NOMO-1 treated with DMSO at 0.1 percent for 48 hours (cell line): ENCODE results near the gene MRPL20.
A peak's percentile ranks its signal among the peaks of the same experiment; 100 is the strongest.
"Not testable (repeated sequence)": the region's sequence is repeated elsewhere in the genome, so short reads cannot be mapped to it uniquely, and the experiment has no call there.

Source experiments
- DNase-seq: peaks from one replicate; lab custom pipeline; 2025; ENCODE audit not compliant: unreplicated experiment; lab: John Stamatoyannopoulos, UW

Gene MRPL20

DNA sequence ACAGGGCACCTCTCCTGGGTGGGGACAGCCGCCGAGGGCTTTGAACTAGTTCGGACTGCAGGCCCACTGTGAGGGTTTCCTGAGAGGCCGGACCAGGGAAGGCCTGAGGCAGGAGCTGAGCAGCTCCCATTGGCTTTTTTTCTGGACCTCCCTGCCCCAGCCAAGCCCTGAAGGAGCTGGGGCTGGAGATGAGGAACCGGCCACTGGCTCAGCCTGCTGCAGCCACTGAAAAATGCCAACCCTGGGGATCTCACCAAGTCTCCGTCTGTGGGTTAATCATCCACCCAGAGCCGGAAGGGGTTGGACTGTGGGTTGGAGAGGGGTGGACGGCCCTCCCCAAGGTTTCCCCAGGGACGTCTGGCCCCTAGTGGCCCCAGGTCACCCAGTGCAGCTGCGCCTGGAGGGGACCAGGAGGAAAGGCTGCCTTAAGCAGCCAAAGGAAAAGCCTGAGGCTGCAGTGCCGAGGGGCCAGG lies 30.8 kb upstream of the MRPL20 start:
- peak; percentile 31 for DNase-seq

GRCh38 chr1:1437033-1437903 lies 30.2 kb upstream of the MRPL20 start:
- no peak for DNase-seq

DNA sequence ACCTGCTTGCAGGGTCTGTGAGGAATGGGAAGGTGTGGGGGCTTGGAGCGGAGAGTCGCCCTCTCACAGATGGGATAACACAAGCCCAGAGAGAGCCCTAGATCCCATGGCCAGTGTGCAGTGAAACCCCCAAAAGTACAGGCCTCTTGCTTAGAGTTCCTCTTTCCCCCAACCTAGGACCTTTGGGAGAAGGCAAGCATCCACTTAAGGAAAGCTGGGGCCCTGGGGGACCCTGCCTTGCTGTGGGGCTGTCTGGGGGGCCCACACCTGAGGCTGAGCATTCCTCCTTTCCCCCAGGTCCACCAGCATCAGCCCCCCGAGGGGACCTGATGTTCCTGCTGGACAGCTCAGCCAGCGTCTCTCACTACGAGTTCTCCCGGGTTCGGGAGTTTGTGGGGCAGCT lies 29.5 kb upstream of the MRPL20 start:
- DNase-seq, result no peak

DNA sequence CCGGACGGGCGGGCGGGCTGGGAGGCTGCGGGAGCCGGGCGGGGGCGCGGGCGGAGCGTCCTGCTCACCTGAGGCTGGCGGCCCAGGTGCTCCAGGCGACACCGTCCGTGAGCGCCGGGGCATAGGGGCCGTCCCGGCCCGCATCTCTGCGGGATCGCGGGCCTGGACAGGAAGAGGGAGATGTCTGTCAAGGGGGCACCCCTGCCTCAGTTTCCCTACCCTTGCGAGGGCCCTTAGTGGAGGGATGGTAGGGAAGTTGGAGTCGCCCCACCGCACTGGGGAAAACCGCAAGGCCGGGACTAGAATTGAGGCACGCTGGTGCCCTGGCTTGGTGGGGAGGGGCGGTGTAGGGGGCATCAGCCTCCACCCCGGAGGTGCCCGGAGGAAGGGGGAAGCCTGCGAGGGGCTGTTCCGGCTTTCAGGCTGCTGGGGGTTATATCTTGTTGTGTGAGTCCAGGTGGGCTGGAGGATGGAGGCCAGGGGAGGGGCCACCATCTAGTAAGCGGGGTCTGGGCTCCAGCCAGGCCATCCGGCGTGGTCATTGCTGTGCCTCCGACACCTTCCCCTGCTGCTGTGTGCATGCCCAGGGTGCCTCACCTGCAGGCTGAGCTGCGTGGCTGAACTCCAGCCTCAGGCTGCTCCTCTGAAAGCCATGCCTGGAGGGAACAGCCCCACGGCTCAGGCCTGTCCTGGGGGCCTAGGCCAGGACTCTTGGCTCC lies 29.0 kb upstream of the MRPL20 start:
- no peak for DNase-seq

DNA sequence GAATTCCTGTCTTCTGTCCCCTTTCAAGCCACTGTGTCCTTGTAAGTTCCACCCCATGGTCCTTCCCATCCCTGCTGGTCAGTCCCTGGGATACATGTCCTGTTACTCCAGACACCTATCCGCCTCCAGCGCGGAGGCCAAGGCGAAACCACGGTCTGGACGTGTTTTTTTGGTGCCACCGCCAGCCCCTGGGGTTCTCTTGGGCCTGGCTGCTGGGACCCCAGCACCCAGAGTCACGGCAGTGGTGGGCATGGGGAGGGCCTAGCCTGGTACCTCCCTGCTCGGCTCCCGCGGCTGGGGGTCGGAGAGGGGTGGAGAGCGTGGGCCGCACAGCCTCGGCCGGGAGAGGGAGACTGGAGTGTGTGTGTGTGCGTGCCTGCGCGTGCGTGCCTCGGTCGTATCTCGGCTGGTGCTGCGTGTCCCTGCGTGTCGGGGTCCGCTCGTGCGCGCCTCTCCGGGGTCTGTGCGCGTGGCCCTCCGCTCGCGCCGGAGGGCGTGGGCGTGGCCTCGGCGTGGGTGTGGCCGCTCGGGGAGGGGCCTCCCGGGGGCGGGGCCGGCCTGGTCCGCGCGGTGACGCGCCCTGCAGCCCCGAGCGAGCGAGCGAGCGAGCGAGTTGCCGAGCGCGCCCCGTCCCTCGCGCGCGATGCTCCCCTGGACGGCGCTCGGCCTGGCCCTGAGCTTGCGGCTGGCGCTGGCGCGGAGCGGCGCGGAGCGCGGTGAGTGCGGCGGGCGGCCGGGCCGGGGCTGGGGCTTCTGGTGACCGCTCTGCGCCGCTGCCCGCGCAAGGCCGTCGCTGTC lies 28.2 kb upstream of the MRPL20 start, which contains the start of gene VWA1:
VWA1 (plus strand) TSS at position 585 of the 798 bp plus-strand sequence; CDS start at position 644, 59 bp downstream.
- DNase-seq, result peak; percentile 15

DNA sequence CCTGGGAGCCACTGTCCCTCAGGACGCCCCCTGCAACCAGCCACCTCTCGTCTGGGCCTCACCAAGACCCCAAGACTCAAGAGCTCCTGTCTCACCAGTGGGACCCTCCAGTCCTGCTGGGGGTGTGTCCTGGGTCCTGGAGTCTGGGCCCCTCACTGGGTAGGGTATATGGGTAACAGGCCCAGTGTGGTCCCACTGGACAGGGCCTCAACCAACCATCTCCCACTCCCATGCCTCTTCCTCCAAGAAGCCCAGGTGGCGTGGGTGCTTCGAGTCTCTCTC lies 27.7 kb upstream of the MRPL20 start:
- no peak for DNase-seq

GRCh38 chr1:1434131-1434823 lies 27.2 kb upstream of the MRPL20 start:
- DNase-seq, result no peak

DNA sequence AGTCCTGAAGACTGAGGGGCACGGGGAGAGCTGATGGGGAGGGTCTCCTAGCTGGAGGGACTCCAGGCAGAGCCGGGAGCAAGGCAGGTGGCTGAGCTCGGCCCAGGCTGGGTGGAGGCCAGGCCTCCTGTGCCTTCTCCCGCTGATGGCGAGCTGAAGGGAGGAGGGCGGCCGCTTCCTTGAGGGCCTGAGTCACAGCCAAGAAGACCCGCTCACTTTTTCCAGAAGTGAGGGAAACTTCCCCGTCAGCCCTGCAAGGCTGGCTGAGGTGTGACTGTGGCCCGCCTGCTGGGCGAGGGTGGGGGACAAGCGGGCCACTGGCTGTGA lies 26.7 kb upstream of the MRPL20 start:
- DNase-seq, result no peak

- no peak for DNase-seq
Observed at GRCh38 chr1:1432951-1433803, 26.1 kb upstream of the MRPL20 start.

DNA sequence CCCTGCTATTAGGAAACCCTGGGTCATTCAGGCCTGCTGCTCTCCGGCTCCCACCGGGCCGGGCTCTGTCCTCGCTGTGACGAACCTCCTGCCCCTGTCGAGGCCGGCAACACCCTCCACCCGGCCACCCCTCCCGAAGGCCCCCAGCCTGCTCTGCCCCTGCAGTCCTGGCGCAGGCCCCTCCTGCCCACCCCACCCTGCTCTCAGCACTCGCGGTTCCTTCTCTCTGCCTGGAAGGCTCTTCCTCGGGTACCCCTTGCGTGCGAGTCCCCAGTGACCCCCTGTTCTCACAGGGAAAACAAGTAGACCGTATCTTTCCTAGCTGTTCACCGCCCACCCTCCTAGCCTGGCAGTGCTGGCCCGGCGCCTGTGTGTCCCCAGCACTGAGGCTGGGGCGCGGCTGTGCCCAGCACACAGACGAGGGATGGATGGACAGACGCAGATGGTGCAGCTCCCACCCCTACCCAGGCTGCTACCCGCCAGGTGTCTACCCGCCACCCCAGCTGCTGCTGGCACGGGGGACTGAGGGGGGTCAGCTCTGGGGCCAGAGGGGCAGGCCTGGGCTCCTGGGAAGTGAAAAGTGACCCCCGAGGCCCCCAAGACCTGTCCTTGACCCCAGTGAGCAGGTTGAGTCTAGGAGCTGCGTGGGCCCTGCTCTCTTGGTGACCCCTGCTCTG lies 25.3 kb upstream of the MRPL20 start:
- no peak for DNase-seq

DNA sequence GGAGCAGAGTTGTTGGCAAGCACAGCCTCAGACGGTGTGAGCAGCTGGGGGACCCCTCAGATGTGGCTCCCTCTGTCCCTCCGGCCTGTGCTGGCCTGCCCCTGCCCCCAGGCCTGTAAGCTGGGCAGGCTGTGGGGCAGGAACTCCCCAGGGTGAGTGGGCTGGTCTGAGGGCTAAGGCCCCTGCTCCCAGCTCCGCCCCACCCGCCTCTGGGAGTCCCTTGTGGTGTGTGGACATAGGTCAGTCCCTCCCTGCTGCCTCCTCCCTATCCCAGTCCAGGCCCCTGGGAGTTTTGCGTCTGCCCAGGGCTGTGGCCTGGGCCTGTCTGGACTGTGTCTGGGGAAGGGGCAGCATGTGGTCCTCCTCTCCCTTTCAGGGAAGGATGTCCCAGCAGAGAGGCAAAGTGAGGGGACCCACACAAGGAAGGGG lies 24.8 kb upstream of the MRPL20 start:
- no peak for DNase-seq

- no peak for DNase-seq
Observed at GRCh38 chr1:1430992-1431844, 24.1 kb upstream of the MRPL20 start.

GRCh38 chr1:1430114-1430982 lies 23.3 kb upstream of the MRPL20 start:
- no peak for DNase-seq

- DNase-seq, result no peak
Observed at GRCh38 chr1:1429671-1430073, 22.6 kb upstream of the MRPL20 start.

GRCh38 chr1:1428967-1429366 lies 21.9 kb upstream of the MRPL20 start:
- not testable (repeated sequence) for DNase-seq

DNA sequence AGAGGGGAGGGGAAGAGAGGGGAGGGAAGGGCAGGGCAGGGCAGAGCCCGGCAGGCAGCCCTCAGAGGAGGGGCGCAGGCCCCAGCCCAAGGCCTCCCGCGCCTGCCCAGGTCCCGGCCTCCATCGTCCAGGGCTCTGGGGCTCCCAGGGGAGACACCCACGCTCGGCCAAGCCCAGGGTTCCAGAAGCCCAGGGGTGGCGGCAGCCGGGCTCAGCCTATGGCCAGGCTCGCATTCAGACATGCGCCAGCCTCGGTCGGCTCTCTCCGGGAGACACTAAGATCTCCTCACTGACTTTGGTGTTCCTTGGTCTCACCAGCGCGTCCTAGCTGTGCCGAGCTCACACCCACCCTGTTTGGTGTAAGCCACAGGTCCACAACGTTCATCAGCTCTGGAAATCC lies 21.1 kb upstream of the MRPL20 start:
- no peak for DNase-seq

- no peak for DNase-seq
Observed at GRCh38 chr1:1427820-1428148, 20.7 kb upstream of the MRPL20 start.
